K562 (cell line): ENCODE data around the gene NEDD4L. TPM values are rescaled to one million over a fixed set of nuclear protein-coding genes. Genes with fewer than 3 reads are reported as not detected.

Experiments
- AFF1 ChIP-seq, 2 experiments: fragments of 450-650 bp; IDR thresholded peaks; 2 replicates each; pipeline ENCODE4 v1.6.1; 2018; ENCODE audit warnings: mild to moderate bottlenecking in 2 of 2, low read depth in 1 of 2; ENCODE audit not compliant: partially characterized antibody in 2 of 2
- ATF7 ChIP-seq: fragments of 450-650 bp; IDR thresholded peaks from 2 replicates; pipeline ENCODE4 v1.7.1; 2014; ENCODE audit warnings: mild to moderate bottlenecking, moderate library complexity
- CHD2 ChIP-seq: IDR thresholded peaks from 2 replicates; pipeline ENCODE4 v1.6.1; 2011; ENCODE audit warnings: low read depth, low read length
- CHD4 ChIP-seq: fragments of 200-600 bp; sonication (generic); IDR thresholded peaks from 3 replicates; pipeline ENCODE4 v1.6.1; 2012; ENCODE audit warnings: low read depth, mild to moderate bottlenecking, mixed read lengths, low read length, inconsistent platforms; ENCODE audit not compliant: insufficient read depth, insufficient replicate concordance, poor library complexity, severe bottlenecking
- E2F3 ChIP-seq: fragments of 250-450 bp; sonication (Bioruptor Pico); IDR thresholded peaks from 2 replicates; pipeline ENCODE4 v1.4.0; 2020; ENCODE audit warnings: mild to moderate bottlenecking
- HBP1 ChIP-seq: fragments of 450-650 bp; formaldehyde crosslinking; IDR thresholded peaks from 2 replicates; pipeline ENCODE4 v1.4.0; 2022; ENCODE audit warnings: missing genetic modification characterization
- HIVEP1 ChIP-seq: fragments of 250-450 bp; sonication (Bioruptor Pico); IDR thresholded peaks from 2 replicates; pipeline ENCODE4 v1.4.0; 2020; ENCODE audit warnings: mild to moderate bottlenecking
- KLF13 ChIP-seq: fragments of 450-650 bp; IDR thresholded peaks from 2 replicates; pipeline ENCODE4 v1.6.1; 2016; ENCODE audit warnings: missing genetic modification characterization, low read depth, mild to moderate bottlenecking, missing compliant biosample characterization, moderate library complexity, borderline replicate concordance
- MAFK ChIP-seq: IDR thresholded peaks from 2 replicates; pipeline ENCODE4 v1.6.1; 2011; ENCODE audit warnings: low read length, improper control_type of control experiment
- MBD2 ChIP-seq: sonication (generic); IDR thresholded peaks from 2 replicates; pipeline ENCODE4 v1.6.1; 2016; ENCODE audit warnings: low read depth, borderline replicate concordance
- MECOM ChIP-seq: fragments of 250-450 bp; sonication (Bioruptor Pico); IDR thresholded peaks from 2 replicates; pipeline ENCODE4 v1.8.0; 2022; ENCODE audit warnings: inconsistent platforms
- NR3C1 ChIP-seq: sonication (generic); formaldehyde crosslinking; IDR thresholded peaks from 2 replicates; pipeline ENCODE4 v1.8.1; 2022; ENCODE audit warnings: missing genetic modification reagents
- OTX1 ChIP-seq: fragments of 450-650 bp; formaldehyde crosslinking; IDR thresholded peaks from 2 replicates; pipeline ENCODE4 v1.4.0; 2022; ENCODE audit warnings: mild to moderate bottlenecking
- RAD51 ChIP-seq: fragments of 450-650 bp; IDR thresholded peaks from 2 replicates; pipeline ENCODE4 v1.7.1; 2016; ENCODE audit warnings: low read depth, mild to moderate bottlenecking, borderline replicate concordance
- SETDB1 ChIP-seq: IDR thresholded peaks from one replicate; pipeline ENCODE4 v1.6.1; 2012; ENCODE audit warnings: low read length, control low read depth, inconsistent platforms
- SMARCA5 ChIP-seq: fragments of 450-650 bp; IDR thresholded peaks from 2 replicates; pipeline ENCODE4 v1.6.1; 2016
- ZBTB49 ChIP-seq: sonication (generic); formaldehyde crosslinking; IDR thresholded peaks from 2 replicates; pipeline ENCODE4 v1.8.0; 2022; ENCODE audit warnings: missing genetic modification reagents, mild to moderate bottlenecking, borderline replicate concordance
- ZNF174 ChIP-seq: fragments of 250-450 bp; sonication (Bioruptor Pico); IDR thresholded peaks from 2 replicates; pipeline ENCODE4 v1.4.0; 2020; ENCODE audit warnings: mild to moderate bottlenecking
- ZNF764 ChIP-seq: fragments of 250-450 bp; sonication (Bioruptor Pico); IDR thresholded peaks from 2 replicates; pipeline ENCODE4 v1.4.0; 2020; ENCODE audit warnings: low read depth, mild to moderate bottlenecking, moderate library complexity
- ZNF778 ChIP-seq: fragments of 450-650 bp; formaldehyde crosslinking; IDR thresholded peaks from 2 replicates; pipeline ENCODE4 v1.4.0; 2020; ENCODE audit warnings: mild to moderate bottlenecking, moderate library complexity
- polyA plus RNA-seq, 8 experiments: library from polyadenylated mRNA; depleted of rRNA in 4 of 8; stranded (reverse) in 5 of 8; unstranded in 3 of 8; fragments of >200 nt; fragmentation: Nextera tagmentation in 2 of 8; fragmentation: Illumina TruSeq in 1 of 8; extraction: Ambion mirVana in 2 of 8; extraction: Trizol in 1 of 8; gene quantifications; 2 replicates each; pipeline versions ENCODE4 v1.2.1 to v1.2.3, GENCODE V29; 2011 to 2014; ENCODE audit warnings: inconsistent platforms in 1 of 8, missing spikeins in 1 of 8
- total RNA-seq, 7 experiments: library from RNA; depleted of rRNA in 6 of 7; stranded (reverse); fragments of >200 nt in 6 of 7; fragmentation: Illumina TruSeq in 2 of 7; extraction: Trizol in 2 of 7; gene quantifications; 2 replicates each; pipeline versions ENCODE4 v1.2.1 to v1.2.3, GENCODE V29; 2011 to 2021; ENCODE audit warnings: low replicate concordance in 1 of 7
- TF ChIP-seq, protein P1 (sequence below): fragments of 250-450 bp; sonication (Bioruptor Pico); IDR thresholded peaks from 2 replicates; pipeline ENCODE4 v1.5.0; 2021

NEDD4L gene
- total and polyA plus RNA-seq, 9 of the 15 experiments (the other 6 are each of a cell fraction or from before 2014, with no cell fraction given) = 8.1 to 33.4 (median 19.9) TPM

GRCh38 chr18:58087928-58088690, 44.1 kb downstream of the NEDD4L start (continued):
- no peak for TF ChIP-seq CHD4
- TF ChIP-seq NR3C1 (CRISPR knock-in tag) = no peak
- peak; percentile 47; the same call in 1 of the 2 replicates for TF ChIP-seq ATF7
- no peak for TF ChIP-seq ZNF174 (CRISPR knock-in tag)
- TF ChIP-seq MBD2 = 0 out of 2 replicates have a peak, but pooled peaks have one; percentile 19
- no peak for TF ChIP-seq HBP1 (CRISPR knock-in tag)
- TF ChIP-seq ZBTB49 (CRISPR knock-in tag) = no peak
- TF ChIP-seq SMARCA5 = no peak
- TF ChIP-seq ZNF764 (CRISPR knock-in tag) = no peak
- TF ChIP-seq CHD2 = no peak
- no peak for TF ChIP-seq MECOM
- TF ChIP-seq E2F3 (CRISPR knock-in tag) = no peak
- no peak for TF ChIP-seq SETDB1
- TF ChIP-seq AFF1 (IDR thresholded peaks at IDR 0.05; ENCODE audit: low read depth in 1 of 2, partially characterized antibody in 2 of 2) = no peak
- no peak for TF ChIP-seq KLF13 (tag)
- TF ChIP-seq OTX1 (CRISPR knock-in tag) = no peak
- TF ChIP-seq MAFK = peak; percentile 81
- TF ChIP-seq RAD51 = peak; percentile 77
- TF ChIP-seq HIVEP1 = no peak
- TF ChIP-seq, protein P1, sequence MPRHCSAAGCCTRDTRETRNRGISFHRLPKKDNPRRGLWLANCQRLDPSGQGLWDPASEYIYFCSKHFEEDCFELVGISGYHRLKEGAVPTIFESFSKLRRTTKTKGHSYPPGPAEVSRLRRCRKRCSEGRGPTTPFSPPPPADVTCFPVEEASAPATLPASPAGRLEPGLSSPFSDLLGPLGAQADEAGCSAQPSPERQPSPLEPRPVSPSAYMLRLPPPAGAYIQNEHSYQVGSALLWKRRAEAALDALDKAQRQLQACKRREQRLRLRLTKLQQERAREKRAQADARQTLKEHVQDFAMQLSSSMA (CRISPR knock-in tag) = no peak
- no peak for TF ChIP-seq ZNF778 (CRISPR knock-in tag)
